ENCODE measurements around the gene ACP5. TPM values are rescaled to one million over a fixed set of nuclear protein-coding genes. Genes with fewer than 3 reads are reported as not detected.
A peak's percentile ranks its signal among the peaks of the same experiment; 100 is the strongest.
"Not testable (repeated sequence)": the region's sequence is repeated elsewhere in the genome, so short reads cannot be mapped to it uniquely, and the experiment has no call there.

ACP5 gene
- total and polyA plus RNA-seq, 4 experiments from 2014 or later = 16.9 to 30.3 (median 25.3) TPM

DNA sequence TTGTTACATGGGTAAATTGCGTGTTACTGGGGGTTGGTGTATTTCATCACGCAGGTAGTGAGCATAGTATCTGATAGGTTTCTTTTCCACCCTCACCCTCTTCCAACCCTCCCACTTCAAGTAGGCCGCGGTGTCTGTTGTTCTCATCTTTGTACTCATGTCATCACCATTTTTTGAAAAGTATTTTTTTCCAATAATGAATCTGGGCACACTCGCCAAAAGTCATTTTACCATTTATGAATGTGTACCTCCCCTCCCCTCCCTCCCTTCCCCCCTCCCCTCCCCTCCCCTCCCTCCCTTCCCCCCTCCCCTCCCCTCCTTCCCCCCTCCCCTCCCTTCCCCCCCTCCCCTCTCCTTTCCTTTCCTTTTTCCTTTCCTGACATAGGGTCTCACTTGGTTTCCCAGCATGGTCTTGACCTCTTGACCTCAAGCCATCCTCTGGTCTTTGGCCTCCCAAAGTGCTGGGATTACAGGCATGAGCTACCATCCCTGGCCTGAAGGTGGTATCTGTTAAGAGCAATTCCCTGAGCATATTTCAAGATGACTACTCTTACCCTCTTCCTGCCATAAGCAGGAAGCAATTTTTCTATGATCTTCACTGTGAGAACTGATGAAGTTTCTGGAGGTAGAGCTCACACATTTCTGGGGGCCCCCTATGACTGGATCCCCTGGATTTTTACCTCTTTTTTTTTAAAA, 35.5 kb upstream of the ACP5 start:
- Histone ChIP-seq H3K4me3 (ENCODE audit: low read length in 2 of 2) (no peak overlapping the region), H3K4me1 (ENCODE audit: insufficient read depth, low read length) (no peaks in the 10 kb centered on the region), H3K27ac (ENCODE audit: low read depth, low read length) (no peak overlapping the region), H3K9me3 (ENCODE audit: control insufficient read depth in 1 of 2, low read length in 2 of 2) (peaks cover 5 to 14% of the 10 kb centered on the region in 2 donors), H3K27me3 (ENCODE audit: insufficient read depth, low read length) (no peaks in the 10 kb centered on the region), H3K36me3 (ENCODE audit: insufficient read depth, low read length) (peaks cover 22% of the 10 kb centered on the region)
- peaks cover 0 to 8% (median 5%) of the 10 kb centered on the region in 4 donors for H3K4me1 Mint-ChIP-seq
- DNase-seq = no peak
- peaks cover 34 to 41% of the 10 kb centered on the region in 2 donors for H3K36me3 Mint-ChIP-seq
- CTCF ChIA-PET (ENCODE audit: partially characterized antibody) = no interaction called here
- intact Hi-C loops (cut with micrococcal nuclease) = no loop called here
- POLR2A ChIA-PET (ENCODE audit: partially characterized antibody) = no interaction called here
- no peaks in the 10 kb centered on the region for H3K27me3 Mint-ChIP-seq
- peak overlapping the region in 1 of 7 donors; percentile 38 for H3K27ac Mint-ChIP-seq
- peaks cover 0 to 42% (median 20%) of the 10 kb centered on the region in 8 donors for H3K9me3 Mint-ChIP-seq
- H3K4me3 Mint-ChIP-seq = no peak overlapping the region

GRCh38 chr19:11611730-11612129, 34.3 kb upstream of the ACP5 start:
- H3K4me3 Mint-ChIP-seq = no peak overlapping the region
- intact Hi-C loops (cut with micrococcal nuclease) = no loop called here

GRCh38 chr19:11606484-11606883, 29.0 kb upstream of the ACP5 start:
- peaks cover 0 to 6% of the 10 kb centered on the region in 2 donors for H3K9me3 ChIP-seq (ENCODE audit: control insufficient read depth in 1 of 2, low read length in 2 of 2)
- H3K9me3 Mint-ChIP-seq = peaks cover 0 to 25% (median 14%) of the 10 kb centered on the region in 8 donors
- no peaks in the 10 kb centered on the region for H3K36me3 ChIP-seq (ENCODE audit: insufficient read depth, low read length)
- peaks cover 15 to 46% of the 10 kb centered on the region in 2 donors for H3K36me3 Mint-ChIP-seq
- no peak overlapping the region for H3K27ac Mint-ChIP-seq
- H3K4me1 Mint-ChIP-seq = peaks cover 0 to 11% (median 8%) of the 10 kb centered on the region in 4 donors
- CTCF ChIA-PET (ENCODE audit: partially characterized antibody) = no interaction called here
- no peak overlapping the region for H3K27ac ChIP-seq (ENCODE audit: low read depth, low read length)
- POLR2A ChIA-PET (ENCODE audit: partially characterized antibody) = no interaction called here
- no peaks in the 10 kb centered on the region for H3K27me3 ChIP-seq (ENCODE audit: insufficient read depth, low read length)
- no peak overlapping the region for H3K4me3 Mint-ChIP-seq
- H3K4me3 ChIP-seq (ENCODE audit: low read length in 2 of 2) = no peak overlapping the region
- H3K27me3 Mint-ChIP-seq = no peaks in the 10 kb centered on the region
- intact Hi-C loops (cut with micrococcal nuclease) = no loop called here
- no peak for DNase-seq
- no peaks in the 10 kb centered on the region for H3K4me1 ChIP-seq (ENCODE audit: insufficient read depth, low read length)

More at GRCh38 chr19:11611730-11612129, 34.3 kb upstream of the ACP5 start:
- Mint-ChIP-seq H3K9me3 (peaks cover 2 to 38% (median 14%) of the 10 kb centered on the region in 8 donors), H3K36me3 (peaks cover 29 to 37% of the 10 kb centered on the region in 2 donors), H3K27me3 (no peaks in the 10 kb centered on the region), H3K27ac (no peak overlapping the region), H3K4me1 (peaks cover 0 to 8% (median 6%) of the 10 kb centered on the region in 4 donors)
- H3K27ac ChIP-seq (ENCODE audit: low read depth, low read length) = no peak overlapping the region
- POLR2A ChIA-PET (ENCODE audit: partially characterized antibody) = no interaction called here
- peaks cover 0 to 3% of the 10 kb centered on the region in 2 donors for H3K9me3 ChIP-seq (ENCODE audit: control insufficient read depth in 1 of 2, low read length in 2 of 2)
- H3K36me3 ChIP-seq (ENCODE audit: insufficient read depth, low read length) = peaks cover 12% of the 10 kb centered on the region
- CTCF ChIA-PET (ENCODE audit: partially characterized antibody) = interaction anchor here (0.6 kb wide), 1 partner anchor 1003 kb away, joined by 3 read pairs; no protein-coding TSS in a partner anchor
- H3K27me3 ChIP-seq (ENCODE audit: insufficient read depth, low read length) = no peaks in the 10 kb centered on the region
- no peak for DNase-seq
- H3K4me3 ChIP-seq (ENCODE audit: low read length in 2 of 2) = no peak overlapping the region
- H3K4me1 ChIP-seq (ENCODE audit: insufficient read depth, low read length) = no peaks in the 10 kb centered on the region

- H3K27me3 Mint-ChIP-seq; H3K36me3 ChIP-seq (ENCODE audit: insufficient read depth, low read length); CTCF ChIA-PET (ENCODE audit: partially characterized antibody); H3K27ac ChIP-seq (ENCODE audit: low read depth, low read length); intact Hi-C loops (cut with micrococcal nuclease); H3K9me3 ChIP-seq (ENCODE audit: control insufficient read depth in 1 of 2, low read length in 2 of 2); H3K27me3 ChIP-seq (ENCODE audit: insufficient read depth, low read length); DNase-seq; POLR2A ChIA-PET (ENCODE audit: partially characterized antibody); H3K9me3 Mint-ChIP-seq; H3K4me3 ChIP-seq (ENCODE audit: low read length in 2 of 2): not testable (repeated sequence)
- H3K27ac Mint-ChIP-seq = peak overlapping the region in 1 of 7 donors; percentile 46
- peak overlapping the region in 1 of 8 donors; percentile 17 for H3K4me3 Mint-ChIP-seq
- peaks cover 8 to 20% of the 10 kb centered on the region in 2 donors for H3K36me3 Mint-ChIP-seq
- H3K4me1 ChIP-seq (ENCODE audit: insufficient read depth, low read length) = peaks cover 15% of the 10 kb centered on the region
- H3K4me1 Mint-ChIP-seq = peaks cover 12 to 35% (median 20%) of the 10 kb centered on the region in 4 donors
These were observed 22.3 kb upstream of the ACP5 start for GRCh38 chr19:11599704-11600103.

DNA sequence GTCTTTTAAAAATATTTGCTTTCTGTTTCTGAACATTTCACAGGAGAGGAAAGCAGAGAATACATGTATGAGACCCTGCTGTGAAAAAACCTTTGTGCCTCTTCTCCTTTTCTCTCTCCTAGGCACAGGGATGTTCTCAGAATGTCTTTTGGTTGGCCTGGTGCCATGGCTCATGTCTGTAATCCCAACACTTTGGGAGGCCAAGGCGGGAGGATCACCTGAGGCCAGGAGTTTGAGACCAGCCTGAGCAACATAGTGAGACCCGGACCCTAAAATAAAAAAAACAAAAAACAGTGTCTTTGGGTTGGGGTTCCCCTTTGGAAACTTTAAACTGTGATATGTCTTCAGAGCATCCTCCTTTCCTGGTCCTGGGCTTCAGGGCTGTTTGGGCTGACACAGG, 21.3 kb upstream of the ACP5 start:
- H3K4me3 ChIP-seq (ENCODE audit: low read length in 2 of 2) = no peak overlapping the region
- H3K36me3 ChIP-seq (ENCODE audit: insufficient read depth, low read length) = no peaks in the 10 kb centered on the region
- intact Hi-C loops (cut with micrococcal nuclease) = no loop called here
- no peaks in the 10 kb centered on the region for H3K9me3 ChIP-seq (ENCODE audit: control insufficient read depth in 1 of 2, low read length in 2 of 2)
- ChIA-PET POLR2A (ENCODE audit: partially characterized antibody) (no interaction called here), CTCF (ENCODE audit: partially characterized antibody) (no interaction called here)
- H3K27ac Mint-ChIP-seq = peak overlapping the region in 4 of 7 donors; percentile 19 to 92 (median 61)
- peaks cover 15% of the 10 kb centered on the region for H3K4me1 ChIP-seq (ENCODE audit: insufficient read depth, low read length)
- no peak for DNase-seq
- H3K27me3 ChIP-seq (ENCODE audit: insufficient read depth, low read length) = no peaks in the 10 kb centered on the region
- H3K4me1 Mint-ChIP-seq = peaks cover 12 to 35% (median 20%) of the 10 kb centered on the region in 4 donors
- no peaks in the 10 kb centered on the region for H3K9me3 Mint-ChIP-seq
- H3K27ac ChIP-seq (ENCODE audit: low read depth, low read length) = no peak overlapping the region
- H3K4me3 Mint-ChIP-seq = peak overlapping the region; percentile 62 to 73 (median 66)
- peaks cover 7 to 13% of the 10 kb centered on the region in 2 donors for H3K36me3 Mint-ChIP-seq
- H3K27me3 Mint-ChIP-seq = no peaks in the 10 kb centered on the region

GRCh38 chr19:11598103-11598483, 20.6 kb upstream of the ACP5 start:
- peak overlapping the region; percentile 77 for H3K27ac ChIP-seq (ENCODE audit: low read depth, low read length)
- peaks cover 12 to 35% (median 20%) of the 10 kb centered on the region in 4 donors for H3K4me1 Mint-ChIP-seq
- H3K9me3 ChIP-seq (ENCODE audit: control insufficient read depth in 1 of 2, low read length in 2 of 2) = no peaks in the 10 kb centered on the region
- H3K4me3 ChIP-seq (ENCODE audit: low read length in 2 of 2) = peak overlapping the region; percentile 44 to 87
- H3K36me3 ChIP-seq (ENCODE audit: insufficient read depth, low read length) = no peaks in the 10 kb centered on the region
- intact Hi-C loops (cut with micrococcal nuclease) = no loop called here
- DNase-seq = no peak
- no peaks in the 10 kb centered on the region for H3K27me3 ChIP-seq (ENCODE audit: insufficient read depth, low read length)
- H3K27ac Mint-ChIP-seq = peak overlapping the region; percentile 35 to 95 (median 93)
- no peaks in the 10 kb centered on the region for H3K27me3 Mint-ChIP-seq
- peaks cover 7 to 13% of the 10 kb centered on the region in 2 donors for H3K36me3 Mint-ChIP-seq
- POLR2A ChIA-PET (ENCODE audit: partially characterized antibody) = interaction anchor here (0.8 to 1.3 kb wide), 4 partner anchors 39 to 223 kb away, joined by 3 to 7 read pairs (median 4); partner anchors contain the start of genes ELOF1, SWSAP1 and ZNF441
- H3K9me3 Mint-ChIP-seq = no peaks in the 10 kb centered on the region
- CTCF ChIA-PET (ENCODE audit: partially characterized antibody) = interaction anchor here (0.7 to 1.2 kb wide), 2 partner anchors 62 to 365 kb away, joined by 3 to 6 read pairs; no protein-coding TSS in a partner anchor
- peaks cover 15% of the 10 kb centered on the region for H3K4me1 ChIP-seq (ENCODE audit: insufficient read depth, low read length)
- H3K4me3 Mint-ChIP-seq = peak overlapping the region; percentile 86 to 94 (median 92)

All from CD4-positive, alpha-beta memory T cell (primary cell).